NB4 (cell line): Measurements from ENCODE around the gene AATK.

Experiments used
- DNase-seq: peaks from one replicate; pipeline ENCODE4 v3.0.0; 2010; ENCODE audit warnings: low read depth
- H3K4me3 ChIP-seq: one replicate; pipeline ENCODE4 v1.5.1; 2011; ENCODE audit warnings: mild to moderate bottlenecking, low read depth, low read length, moderate library complexity
- MYC ChIP-seq: IDR thresholded peaks from 2 replicates; pipeline ENCODE4 v1.6.1; 2011; ENCODE audit warnings: low read depth, low read length
- POLR2A ChIP-seq: IDR thresholded peaks from 2 replicates; pipeline ENCODE4 v1.6.1; 2011; ENCODE audit warnings: mild to moderate bottlenecking; ENCODE audit not compliant: insufficient read length; ENCODE audit errors: extremely low read depth
- TF ChIP-seq, protein P1 (sequence below): IDR thresholded peaks from 2 replicates; pipeline ENCODE4 v1.6.1; 2011; ENCODE audit warnings: low read depth, low read length
- TF ChIP-seq, protein P2 (sequence below): IDR thresholded peaks from one replicate; pipeline ENCODE4 v1.5.1; 2012; ENCODE audit warnings: low read depth, low read length

AATK gene

DNA sequence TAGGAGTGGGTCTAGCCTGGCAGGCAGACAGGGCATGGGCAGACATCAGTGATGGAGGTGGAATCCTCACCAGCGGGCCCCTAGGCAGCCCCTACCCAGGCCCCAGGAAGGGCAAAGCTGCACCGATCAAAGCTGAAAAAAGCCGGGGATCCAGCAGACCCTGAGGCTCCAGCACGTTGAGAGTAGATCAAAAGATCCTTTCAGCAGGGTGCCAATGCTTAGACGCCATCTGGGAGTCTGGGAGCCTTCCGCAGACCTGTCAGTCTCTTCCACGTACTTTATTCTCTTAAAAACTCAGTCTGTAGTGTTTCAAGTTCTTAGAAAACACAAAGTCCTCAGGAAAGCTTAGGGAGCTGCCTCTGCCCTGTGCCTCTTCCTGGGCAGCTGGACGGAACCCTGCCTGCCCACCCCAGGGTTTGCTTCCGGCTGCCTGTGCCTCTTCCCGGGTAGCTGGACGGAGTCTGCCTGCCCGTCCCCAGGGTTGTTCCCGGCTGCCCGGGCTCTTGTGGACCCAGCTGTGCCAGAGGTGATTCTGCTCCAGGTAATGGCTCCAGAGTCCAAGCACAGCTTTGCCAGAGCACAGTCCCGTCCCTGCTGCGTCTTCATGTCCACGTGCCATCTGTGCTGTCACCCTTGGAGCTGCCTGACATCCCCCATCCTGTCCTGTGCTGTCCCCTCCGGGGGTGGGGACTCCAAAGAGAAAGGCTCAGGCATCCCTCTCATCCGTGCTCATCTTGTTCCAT, 51.5 kb downstream of the AATK start:
- no peak overlapping the region for H3K4me3 ChIP-seq
- DNase-seq = no peak
- no peak for TF ChIP-seq POLR2A
- TF ChIP-seq MYC = no peak
- TF ChIP-seq, protein P1, sequence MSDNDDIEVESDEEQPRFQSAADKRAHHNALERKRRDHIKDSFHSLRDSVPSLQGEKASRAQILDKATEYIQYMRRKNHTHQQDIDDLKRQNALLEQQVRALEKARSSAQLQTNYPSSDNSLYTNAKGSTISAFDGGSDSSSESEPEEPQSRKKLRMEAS = no peak

DNA sequence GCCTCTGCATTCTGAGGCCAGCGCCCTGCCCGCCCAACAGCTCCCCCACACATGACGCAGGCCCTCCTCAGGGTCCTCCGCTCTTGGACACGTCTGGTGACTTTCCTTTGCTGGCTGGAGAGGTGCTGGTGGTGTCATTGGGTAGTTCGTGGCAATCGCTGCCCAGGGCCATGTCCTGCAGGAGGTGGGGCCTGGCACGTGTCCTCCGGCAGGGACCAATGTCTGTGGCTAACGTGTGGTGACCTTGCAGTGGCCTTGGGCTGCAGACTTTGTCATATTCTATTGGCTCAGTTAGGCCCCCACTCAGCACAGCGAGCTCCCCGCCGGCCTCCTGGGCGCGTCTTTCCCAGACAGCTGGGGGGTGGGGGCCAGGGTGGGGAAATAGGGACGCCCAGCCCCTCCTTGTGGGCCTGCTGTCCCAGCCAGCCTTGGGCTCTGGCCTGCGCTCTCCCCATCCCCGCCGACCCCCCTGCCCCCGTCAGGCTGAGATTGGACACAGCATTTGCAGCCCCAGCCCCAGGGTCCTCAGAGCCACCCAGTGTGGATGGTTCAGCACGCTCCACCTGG, 52.8 kb downstream of the AATK start:
- H3K4me3 ChIP-seq = no peak overlapping the region
- TF ChIP-seq MYC = no peak
- TF ChIP-seq, protein P1 = no peak
- TF ChIP-seq POLR2A = no peak
- TF ChIP-seq, protein P2, sequence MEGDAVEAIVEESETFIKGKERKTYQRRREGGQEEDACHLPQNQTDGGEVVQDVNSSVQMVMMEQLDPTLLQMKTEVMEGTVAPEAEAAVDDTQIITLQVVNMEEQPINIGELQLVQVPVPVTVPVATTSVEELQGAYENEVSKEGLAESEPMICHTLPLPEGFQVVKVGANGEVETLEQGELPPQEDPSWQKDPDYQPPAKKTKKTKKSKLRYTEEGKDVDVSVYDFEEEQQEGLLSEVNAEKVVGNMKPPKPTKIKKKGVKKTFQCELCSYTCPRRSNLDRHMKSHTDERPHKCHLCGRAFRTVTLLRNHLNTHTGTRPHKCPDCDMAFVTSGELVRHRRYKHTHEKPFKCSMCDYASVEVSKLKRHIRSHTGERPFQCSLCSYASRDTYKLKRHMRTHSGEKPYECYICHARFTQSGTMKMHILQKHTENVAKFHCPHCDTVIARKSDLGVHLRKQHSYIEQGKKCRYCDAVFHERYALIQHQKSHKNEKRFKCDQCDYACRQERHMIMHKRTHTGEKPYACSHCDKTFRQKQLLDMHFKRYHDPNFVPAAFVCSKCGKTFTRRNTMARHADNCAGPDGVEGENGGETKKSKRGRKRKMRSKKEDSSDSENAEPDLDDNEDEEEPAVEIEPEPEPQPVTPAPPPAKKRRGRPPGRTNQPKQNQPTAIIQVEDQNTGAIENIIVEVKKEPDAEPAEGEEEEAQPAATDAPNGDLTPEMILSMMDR = no peak
- no peak for DNase-seq

DNA sequence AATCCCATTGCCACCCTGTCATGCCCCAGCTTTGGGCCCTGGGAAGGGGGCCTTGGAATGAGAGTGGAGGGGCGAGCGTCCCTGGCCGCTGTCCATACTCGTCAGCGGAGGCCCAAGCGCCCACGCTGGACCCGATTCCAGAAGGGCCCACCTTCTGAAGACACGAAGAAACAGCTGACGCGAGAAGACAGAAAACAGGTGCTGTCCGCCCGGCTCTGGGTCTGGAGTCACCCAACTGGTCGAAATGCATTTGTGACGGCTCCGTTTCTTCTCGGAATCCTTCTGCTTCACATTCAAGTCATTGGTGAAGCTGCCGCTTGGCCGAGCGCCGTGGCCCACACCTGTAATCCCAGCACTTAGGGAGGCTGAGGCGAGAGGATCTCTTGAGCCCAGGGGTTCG, 53.6 kb downstream of the AATK start:
- TF ChIP-seq POLR2A (no peak), MYC (no peak)
- TF ChIP-seq, protein P1 = no peak
- TF ChIP-seq, protein P2 = no peak
- DNase-seq = no peak

DNA sequence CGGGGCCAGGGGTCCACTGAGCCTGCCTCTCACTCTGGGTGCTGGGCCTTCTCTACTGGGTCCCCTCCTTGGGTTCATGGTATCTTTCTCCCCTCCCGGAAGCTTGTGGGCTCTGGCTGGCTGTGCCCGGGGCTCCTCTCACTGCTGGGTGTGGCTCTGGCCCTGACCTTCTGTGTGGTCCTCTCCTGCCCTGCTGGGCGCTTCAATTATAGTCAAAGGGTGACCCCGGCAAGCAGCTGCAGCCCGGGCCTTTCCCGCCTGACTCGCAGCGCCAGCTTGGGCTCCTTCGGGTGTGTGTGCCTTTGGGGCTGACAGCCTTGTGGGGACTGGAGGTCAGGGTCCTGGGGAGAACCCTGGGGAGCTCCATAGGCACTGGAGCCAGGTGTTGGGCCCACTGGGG, 55.0 kb downstream of the AATK start:
- TF ChIP-seq POLR2A = no peak
- TF ChIP-seq, protein P1 = no peak
- TF ChIP-seq, protein P2 = no peak
- no peak for TF ChIP-seq MYC
- no peak overlapping the region for H3K4me3 ChIP-seq
- no peak for DNase-seq

More for the DNA sequence above, 53.6 kb downstream of the AATK start:
- no peak overlapping the region for H3K4me3 ChIP-seq

DNA sequence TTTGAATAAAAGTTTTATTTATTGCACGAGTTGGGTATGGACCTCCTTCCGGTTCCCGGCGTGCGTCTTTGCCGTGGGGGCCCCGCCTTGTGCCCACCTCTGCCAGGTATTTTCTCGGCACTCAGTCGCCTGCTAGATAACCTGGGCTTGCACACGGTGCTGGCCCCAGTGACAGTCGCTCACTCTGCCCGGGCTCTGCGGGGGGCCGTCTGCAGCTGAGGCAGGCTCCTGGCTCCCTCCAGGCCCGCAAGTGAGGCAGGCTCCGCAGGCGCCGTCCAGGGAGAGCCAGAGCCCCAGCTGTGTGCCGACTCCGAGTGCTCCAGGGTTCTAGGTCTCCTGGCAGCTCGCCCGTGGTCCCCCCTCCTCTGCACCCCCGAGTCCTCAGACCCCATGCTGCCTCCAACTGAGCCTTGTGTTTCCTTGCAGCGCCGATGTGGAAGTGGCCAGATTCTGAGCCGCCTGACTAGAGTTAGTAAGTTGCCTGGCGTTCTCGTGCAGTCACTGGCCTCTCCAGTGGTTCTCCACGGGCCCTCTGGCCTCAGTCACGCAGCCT, 55.5 kb downstream of the AATK start:
- TF ChIP-seq, protein P1 = no peak
- TF ChIP-seq POLR2A = no peak
- TF ChIP-seq, protein P2 = no peak
- no peak for TF ChIP-seq MYC
- DNase-seq = no peak
- no peak overlapping the region for H3K4me3 ChIP-seq

DNA sequence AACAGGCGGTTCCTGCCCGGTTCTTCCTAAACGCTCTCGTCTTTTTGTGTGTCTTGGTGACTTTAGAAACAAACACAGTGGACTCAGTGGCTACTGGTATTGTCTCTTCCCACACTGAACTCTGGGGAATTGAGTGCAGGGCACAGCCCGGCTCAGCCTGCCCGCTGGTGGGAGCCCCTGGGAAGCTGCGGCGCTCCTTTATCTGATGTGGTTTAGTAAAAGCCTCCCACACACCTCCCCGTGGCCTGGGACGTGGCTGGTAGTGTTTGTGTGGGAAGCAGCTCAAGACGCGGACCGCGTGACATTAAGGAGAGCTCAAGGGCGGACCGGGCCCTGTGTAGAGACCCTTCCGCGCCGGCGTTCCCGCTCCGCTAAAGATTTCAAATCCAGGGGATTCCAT, 56.1 kb downstream of the AATK start:
- DNase-seq = peak; percentile 69
- H3K4me3 ChIP-seq = no peak overlapping the region
- TF ChIP-seq, protein P2 = no peak
- TF ChIP-seq MYC (0 out of 2 replicates have a peak, but pooled peaks have one; percentile 27), POLR2A (no peak)
- TF ChIP-seq, protein P1 = no peak
